Natural killer cell (primary cell): ENCODE data around the gene COX8A. TPM values are rescaled to one million over a fixed set of nuclear protein-coding genes. Genes with fewer than 3 reads are reported as not detected.

Source experiments
- ATAC-seq, 3 donors: fragments of 150-1000 bp in 2 of 3; fragments of 200-7000 bp in 1 of 3; cut with Tn5 transposase; 1 replicate in 1 of 3; 2 replicates in 2 of 3; pipeline ENCODE4 v1.10.0; 2021; ENCODE audit warnings: mild to moderate bottlenecking in 2 of 3, moderate library complexity in 2 of 3
- DNase-seq, 2 donors: peaks; one replicate each; pipeline versions ENCODE4 v3.0.0 to v3.0.0-alpha.2; 2013 to 2021; ENCODE audit warnings: mixed read lengths in 1 of 2
- H3K27ac ChIP-seq: one replicate; pipeline ENCODE4 v1.5.1; 2013; ENCODE audit warnings: mild to moderate bottlenecking, low read length
- H3K27me3 ChIP-seq: one replicate; pipeline ENCODE4 v1.6.1; 2013; ENCODE audit warnings: low read length; ENCODE audit not compliant: control insufficient read depth, insufficient read depth
- H3K36me3 ChIP-seq: one replicate; pipeline ENCODE4 v1.6.1; 2013; ENCODE audit warnings: low read length; ENCODE audit not compliant: control insufficient read depth, insufficient read depth
- H3K4me1 ChIP-seq: one replicate; pipeline ENCODE4 v1.6.1; 2013; ENCODE audit warnings: low read length; ENCODE audit not compliant: control insufficient read depth, insufficient read depth
- H3K4me3 ChIP-seq: one replicate; pipeline ENCODE4 v1.5.1; 2013; ENCODE audit warnings: low read length
- H3K9me3 ChIP-seq: one replicate; pipeline ENCODE4 v1.6.1; 2013; ENCODE audit warnings: low read length; ENCODE audit not compliant: control insufficient read depth, insufficient read depth
- H3K27ac Mint-ChIP-seq, 2 donors: one replicate each; pipeline ENCODE4 v1.8.0; 2022; ENCODE audit warnings: mild to moderate bottlenecking in 2 of 2, mixed read lengths in 2 of 2, moderate library complexity in 1 of 2
- H3K27me3 Mint-ChIP-seq, 2 donors: one replicate each; pipeline ENCODE4 v1.8.0; 2022; ENCODE audit warnings: low read depth in 2 of 2, mixed read lengths in 2 of 2
- H3K36me3 Mint-ChIP-seq: one replicate; pipeline ENCODE4 v1.8.0; 2022; ENCODE audit warnings: mixed read lengths
- H3K4me1 Mint-ChIP-seq, 2 donors: one replicate each; pipeline ENCODE4 v1.8.0; 2022; ENCODE audit warnings: mixed read lengths in 2 of 2
- H3K4me3 Mint-ChIP-seq: one replicate; pipeline ENCODE4 v1.8.0; 2022; ENCODE audit warnings: mild to moderate bottlenecking, moderate library complexity, mixed read lengths
- H3K9me3 Mint-ChIP-seq, 2 donors: one replicate each; pipeline ENCODE4 v1.8.0; 2022; ENCODE audit warnings: mixed read lengths in 2 of 2
- CTCF ChIP-seq: fragments of 200-600 bp; IDR thresholded peaks from one replicate; pipeline ENCODE4 v1.8.0; 2022; ENCODE audit warnings: antibody characterized with exemption
- WGBS: methylation state at CpG from one replicate; pipeline ENCODE4 v1.1.7; 2013; ENCODE audit warnings: missing lambda C conversion rate; ENCODE audit not compliant: insufficient coverage; 5-methylcytosine and 5-hydroxymethylcytosine counted together
- intact Hi-C: fragments of 100-400 bp; cut with micrococcal nuclease; formaldehyde crosslinking; loops from one replicate; pipeline ENCODE4 v1.14.2; 2022
- total RNA-seq, 4 donors: library from RNA; stranded (reverse); fragments of 120-200 nt in 1 of 4; gene quantifications; one replicate each; pipeline versions ENCODE4 v1.2.3 to v1.2.4, GENCODE V29; 2013 to 2022

The COX8A gene
- total RNA-seq, 3 donors from 2014 or later (not counting 1 experiment from before 2014, with no cell fraction given): 143 to 166 (median 145) TPM

- Histone ChIP-seq H3K4me3 (no peak overlapping the region), H3K36me3 (peaks cover 10% of the 10 kb centered on the region), H3K9me3 (no peaks in the 10 kb centered on the region), H3K4me1 (peaks cover 27% of the 10 kb centered on the region), H3K27me3 (no peaks in the 10 kb centered on the region), H3K27ac (no peak overlapping the region)
- no peaks in the 10 kb centered on the region for H3K36me3 Mint-ChIP-seq
- TF ChIP-seq CTCF: no peak
- ATAC-seq (no peak), DNase-seq (no peak)
- H3K4me1 Mint-ChIP-seq: peaks cover 30 to 31% of the 10 kb centered on the region in 2 donors
- H3K27me3 Mint-ChIP-seq: no peaks in the 10 kb centered on the region
- intact Hi-C loops: no loop called here
- 86% methylated on average over 2 of the region's 4 CpGs for WGBS
- no peak overlapping the region for H3K4me3 Mint-ChIP-seq
- H3K9me3 Mint-ChIP-seq: no peaks in the 10 kb centered on the region
- peak overlapping the region in 1 of 2 donors; percentile 71 for H3K27ac Mint-ChIP-seq
Observed at GRCh38 chr11:63941901-63942300, 32.5 kb upstream of the COX8A start.

GRCh38 chr11:63942803-63943202 is 31.6 kb upstream of the COX8A start:
- ATAC-seq (no peak), DNase-seq (no peak)
- Histone ChIP-seq H3K9me3 (no peaks in the 10 kb centered on the region), H3K27ac (no peak overlapping the region), H3K27me3 (no peaks in the 10 kb centered on the region), H3K4me1 (peaks cover 25% of the 10 kb centered on the region), H3K36me3 (peaks cover 10% of the 10 kb centered on the region), H3K4me3 (no peak overlapping the region)
- Mint-ChIP-seq H3K36me3 (no peaks in the 10 kb centered on the region), H3K9me3 (no peaks in the 10 kb centered on the region), H3K27me3 (no peaks in the 10 kb centered on the region), H3K27ac (no peak overlapping the region), H3K4me1 (peaks cover 26 to 28% of the 10 kb centered on the region in 2 donors), H3K4me3 (no peak overlapping the region)
- 97% methylated on average over 3 of the region's 3 CpGs for WGBS
- no peak for TF ChIP-seq CTCF
- intact Hi-C loops: no loop called here

GRCh38 chr11:63944987-63945386 is 29.4 kb upstream of the COX8A start:
- Histone ChIP-seq H3K27ac (no peak overlapping the region), H3K4me3 (no peak overlapping the region), H3K4me1 (peaks cover 11% of the 10 kb centered on the region), H3K9me3 (no peaks in the 10 kb centered on the region), H3K36me3 (peaks cover 16% of the 10 kb centered on the region), H3K27me3 (no peaks in the 10 kb centered on the region)
- Mint-ChIP-seq H3K4me1 (peaks cover 12 to 14% of the 10 kb centered on the region in 2 donors), H3K4me3 (no peak overlapping the region), H3K27ac (no peak overlapping the region), H3K27me3 (no peaks in the 10 kb centered on the region), H3K36me3 (no peaks in the 10 kb centered on the region), H3K9me3 (no peaks in the 10 kb centered on the region)
- ATAC-seq (no peak), DNase-seq (no peak)
- no peak for TF ChIP-seq CTCF
- intact Hi-C loops: loop anchor here (1.0 to 5.0 kb wide), 2 partner anchors 108 to 178 kb away; partner anchors contain the start of gene ZFTA
- 89% methylated on average over 8 of the region's 8 CpGs for WGBS
